Muscle layer of duodenum (tissue), 2 donors: ENCODE measurements around the gene SSBP3.

Experiments
- H3K27ac ChIP-seq: one replicate; pipeline ENCODE4 v1.7.0; 2013; ENCODE audit warnings: mild to moderate bottlenecking, low read length
- H3K27me3 ChIP-seq: one replicate; pipeline ENCODE4 v1.7.0; 2013; ENCODE audit warnings: low read depth, mild to moderate bottlenecking, control low read depth, low read length
- H3K36me3 ChIP-seq, 2 donors: one replicate each; pipeline ENCODE4 v1.7.0; 2013; ENCODE audit warnings: low read length in 2 of 2, control low read depth in 1 of 2, mild to moderate bottlenecking in 1 of 2; ENCODE audit not compliant: insufficient read depth in 2 of 2, control insufficient read depth in 1 of 2
- H3K4me1 ChIP-seq, 2 donors: one replicate each; pipeline ENCODE4 v1.7.0; 2013; ENCODE audit warnings: low read length in 2 of 2, mild to moderate bottlenecking in 2 of 2, control low read depth in 1 of 2, moderate library complexity in 1 of 2; ENCODE audit not compliant: insufficient read depth in 2 of 2, control insufficient read depth in 1 of 2
- H3K4me3 ChIP-seq, 2 donors: one replicate each; pipeline ENCODE4 v1.7.0; 2013; ENCODE audit warnings: low read length in 2 of 2, low read depth in 1 of 2, mild to moderate bottlenecking in 1 of 2
- H3K9me3 ChIP-seq, 2 donors: one replicate each; pipeline ENCODE4 v1.7.0; 2013; ENCODE audit warnings: low read length in 2 of 2, control low read depth in 1 of 2, mild to moderate bottlenecking in 1 of 2; ENCODE audit not compliant: control insufficient read depth in 1 of 2
- donor health status: healthy.

The SSBP3 gene

DNA sequence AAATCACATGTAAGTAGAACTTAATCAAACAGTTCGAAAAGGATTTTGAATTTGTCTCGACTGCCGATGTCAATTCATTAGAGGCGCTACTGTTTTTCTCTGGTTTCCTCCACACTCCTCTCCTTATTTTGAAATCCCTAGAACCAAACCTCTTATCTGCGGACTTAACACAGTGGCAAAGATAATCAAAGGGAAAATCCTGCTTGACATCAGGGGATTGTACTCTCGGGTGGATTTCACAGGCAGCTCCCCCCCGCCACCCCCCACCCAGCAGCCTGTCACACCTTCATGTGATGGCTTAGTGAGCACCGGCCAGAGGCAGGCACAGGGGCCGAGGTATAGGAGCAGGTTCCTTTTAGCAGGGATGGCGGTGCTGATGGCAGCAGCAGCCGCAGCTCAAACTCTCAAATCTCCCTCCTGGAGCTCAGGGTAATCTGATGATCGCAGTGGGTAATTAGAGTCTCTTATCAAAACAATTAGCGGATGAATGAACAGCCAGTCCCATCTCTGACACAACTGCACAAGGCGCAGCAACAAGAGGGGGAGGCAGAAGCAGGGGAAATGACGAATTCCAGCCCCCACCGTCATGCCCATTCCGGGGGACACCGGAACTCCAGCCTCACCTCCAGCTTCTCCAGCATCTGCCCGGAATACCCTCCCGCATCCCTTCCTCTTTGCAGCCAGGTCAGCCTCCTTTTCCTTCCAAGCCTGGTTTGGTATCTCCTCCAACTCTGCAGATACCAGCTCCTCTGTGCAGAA, 80.3 kb downstream of the SSBP3 start:
- H3K9me3 ChIP-seq: no peaks in the 10 kb centered on the region
- no peaks in the 10 kb centered on the region for H3K36me3 ChIP-seq
- no peak overlapping the region for H3K4me3 ChIP-seq
- peak overlapping the region; percentile 74 for H3K27ac ChIP-seq
- no peaks in the 10 kb centered on the region for H3K27me3 ChIP-seq
- H3K4me1 ChIP-seq: peaks cover 50 to 82% of the 10 kb centered on the region in 2 donors

GRCh38 chr1:54325284-54325683, 80.9 kb downstream of the SSBP3 start:
- peak overlapping the region; percentile 74 for H3K27ac ChIP-seq

DNA sequence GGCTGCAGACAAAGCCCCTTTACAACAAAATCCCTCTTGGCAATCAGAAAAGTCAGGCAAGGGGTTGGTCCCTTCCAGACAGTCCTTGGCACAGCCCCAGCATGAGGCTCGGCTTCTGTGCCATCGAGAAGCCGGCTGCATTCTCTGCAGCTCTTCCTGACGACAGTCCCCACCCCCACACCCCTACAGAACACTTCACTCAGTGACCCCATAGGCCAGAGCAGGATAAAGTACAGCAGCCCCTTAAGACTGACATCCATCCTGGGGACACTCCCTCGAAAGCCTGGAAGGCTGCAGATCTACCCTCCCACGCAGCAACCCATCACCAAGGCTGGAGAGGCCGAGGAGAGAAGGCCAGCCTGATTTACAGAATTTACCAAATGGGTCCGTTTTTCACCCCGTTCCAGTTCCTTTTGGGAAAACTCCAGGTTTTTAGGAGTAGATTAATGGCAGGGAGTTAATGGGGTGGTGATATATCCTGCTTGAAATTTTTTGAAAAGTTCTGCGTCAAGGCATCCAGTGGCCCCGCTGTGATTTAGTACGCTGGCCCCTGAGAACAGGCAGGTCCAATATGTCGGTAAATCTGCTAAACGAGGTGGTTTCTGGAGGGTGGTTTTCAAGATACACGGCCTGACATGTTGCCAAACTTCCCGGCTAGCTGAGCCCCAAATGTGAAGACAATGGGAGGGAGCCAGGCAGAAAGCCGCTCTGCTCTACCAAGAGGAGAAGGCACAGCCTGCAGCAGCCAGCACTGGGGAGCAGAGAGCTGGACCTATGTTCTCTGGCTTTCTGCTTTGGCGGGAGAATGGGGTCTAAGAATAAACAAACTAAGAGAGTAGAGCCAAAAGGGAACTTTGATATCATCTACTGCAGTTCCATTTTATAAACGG, 81.7 kb downstream of the SSBP3 start:
- Histone ChIP-seq H3K4me3 (peak overlapping the region in 1 of 2 donors; percentile 7), H3K27ac (peak overlapping the region; percentile 74), H3K9me3 (no peaks in the 10 kb centered on the region), H3K4me1 (peaks cover 44 to 68% of the 10 kb centered on the region in 2 donors), H3K27me3 (no peaks in the 10 kb centered on the region), H3K36me3 (no peaks in the 10 kb centered on the region)

More at GRCh38 chr1:54325284-54325683, 80.9 kb downstream of the SSBP3 start:
- H3K4me3 ChIP-seq: peak overlapping the region in 1 of 2 donors; percentile 3
- no peaks in the 10 kb centered on the region for H3K9me3 ChIP-seq
- H3K36me3 ChIP-seq: no peaks in the 10 kb centered on the region
- peaks cover 48 to 76% of the 10 kb centered on the region in 2 donors for H3K4me1 ChIP-seq
- H3K27me3 ChIP-seq: no peaks in the 10 kb centered on the region

DNA sequence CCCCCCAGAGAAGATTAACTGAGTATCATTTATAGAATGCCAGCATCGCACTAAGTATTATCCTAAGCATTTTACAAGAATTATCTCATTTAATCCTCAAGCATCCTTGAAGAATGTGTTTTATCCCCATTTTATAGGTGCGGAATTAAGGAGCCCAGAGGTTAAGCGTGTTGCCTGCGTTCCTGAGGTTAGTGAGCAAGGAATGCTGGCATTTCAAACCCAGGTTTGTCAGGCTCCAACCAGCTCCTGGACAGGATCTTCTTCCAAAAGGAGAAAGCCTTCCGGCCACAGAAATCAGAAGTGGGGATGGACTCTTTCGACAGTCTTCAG, 82.3 kb downstream of the SSBP3 start:
- H3K36me3 ChIP-seq: no peaks in the 10 kb centered on the region
- peak overlapping the region in 1 of 2 donors; percentile 7 for H3K4me3 ChIP-seq
- H3K27me3 ChIP-seq: no peaks in the 10 kb centered on the region
- peak overlapping the region; percentile 74 for H3K27ac ChIP-seq
- H3K9me3 ChIP-seq: no peaks in the 10 kb centered on the region
- H3K4me1 ChIP-seq: peaks cover 38 to 62% of the 10 kb centered on the region in 2 donors

- Histone ChIP-seq H3K36me3 (no peaks in the 10 kb centered on the region), H3K9me3 (no peaks in the 10 kb centered on the region), H3K4me3 (no peak overlapping the region), H3K4me1 (peaks cover 33 to 57% of the 10 kb centered on the region in 2 donors), H3K27ac (peak overlapping the region; percentile 74), H3K27me3 (no peaks in the 10 kb centered on the region)
Observed at GRCh38 chr1:54323324-54323739, 82.9 kb downstream of the SSBP3 start.

DNA sequence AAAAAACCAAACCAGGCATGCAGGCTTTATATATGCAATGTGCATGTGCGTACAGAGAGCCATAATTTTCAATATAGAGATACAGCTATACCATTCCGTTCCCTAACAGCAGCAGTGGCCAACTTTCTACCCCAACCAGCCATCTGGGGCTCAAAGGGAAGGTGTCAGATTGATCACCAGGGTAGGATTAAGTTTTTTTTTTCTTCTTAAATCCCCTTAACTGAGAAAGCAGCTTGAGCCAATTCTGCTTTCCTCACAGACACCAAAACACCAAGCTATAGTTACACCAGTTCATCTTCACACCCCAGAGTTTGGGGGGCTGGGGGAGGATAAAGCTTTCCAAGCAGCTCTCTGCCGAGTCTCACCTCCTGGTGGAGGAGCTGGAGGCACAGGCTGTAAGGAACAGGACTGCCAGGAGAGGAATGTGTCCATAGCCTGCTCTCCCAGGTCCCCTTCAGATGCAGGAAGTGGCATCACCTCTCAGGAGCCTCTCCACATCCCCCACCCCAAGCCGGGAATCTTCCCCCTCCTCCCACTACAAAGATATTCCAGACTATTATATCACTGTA, 87.9 kb downstream of the SSBP3 start:
- H3K27me3 ChIP-seq: no peaks in the 10 kb centered on the region
- H3K9me3 ChIP-seq: no peaks in the 10 kb centered on the region
- no peak overlapping the region for H3K27ac ChIP-seq
- H3K4me1 ChIP-seq: peaks cover 21 to 30% of the 10 kb centered on the region in 2 donors
- H3K4me3 ChIP-seq: no peak overlapping the region
- no peaks in the 10 kb centered on the region for H3K36me3 ChIP-seq

- H3K27me3 ChIP-seq: no peaks in the 10 kb centered on the region
- peaks cover 17 to 25% of the 10 kb centered on the region in 2 donors for H3K4me1 ChIP-seq
- H3K9me3 ChIP-seq: no peaks in the 10 kb centered on the region
- H3K27ac ChIP-seq: no peak overlapping the region
- H3K4me3 ChIP-seq: no peak overlapping the region
- H3K36me3 ChIP-seq: no peaks in the 10 kb centered on the region
Observed at GRCh38 chr1:54317084-54317483, 89.1 kb downstream of the SSBP3 start.

- Histone ChIP-seq H3K9me3 (no peaks in the 10 kb centered on the region), H3K27ac (no peak overlapping the region), H3K4me3 (no peak overlapping the region), H3K36me3 (no peaks in the 10 kb centered on the region), H3K4me1 (peaks cover 17 to 39% of the 10 kb centered on the region in 2 donors), H3K27me3 (no peaks in the 10 kb centered on the region)
Observed at GRCh38 chr1:54315099-54315498, 91.1 kb downstream of the SSBP3 start.

- Histone ChIP-seq H3K9me3 (no peaks in the 10 kb centered on the region), H3K27me3 (no peaks in the 10 kb centered on the region), H3K27ac (no peak overlapping the region), H3K4me3 (no peak overlapping the region), H3K4me1 (peaks cover 17 to 43% of the 10 kb centered on the region in 2 donors), H3K36me3 (no peaks in the 10 kb centered on the region)
Observed at GRCh38 chr1:54314696-54315095, 91.5 kb downstream of the SSBP3 start.

- no peak overlapping the region for H3K4me3 ChIP-seq
- no peaks in the 10 kb centered on the region for H3K36me3 ChIP-seq
- peaks cover 17 to 46% of the 10 kb centered on the region in 2 donors for H3K4me1 ChIP-seq
- H3K27ac ChIP-seq: peak overlapping the region; percentile 82
- no peaks in the 10 kb centered on the region for H3K27me3 ChIP-seq
- H3K9me3 ChIP-seq: no peaks in the 10 kb centered on the region
Observed at GRCh38 chr1:54312796-54313316, 93.3 kb downstream of the SSBP3 start.

- Histone ChIP-seq H3K4me3 (no peak overlapping the region), H3K36me3 (no peaks in the 10 kb centered on the region), H3K27ac (no peak overlapping the region), H3K9me3 (no peaks in the 10 kb centered on the region), H3K4me1 (peaks cover 17 to 46% of the 10 kb centered on the region in 2 donors), H3K27me3 (no peaks in the 10 kb centered on the region)
Observed at GRCh38 chr1:54311506-54311905, 94.7 kb downstream of the SSBP3 start.
